GM12878 (cell line): Measurements from ENCODE around the gene AUNIP. TPM values are rescaled to one million over a fixed set of nuclear protein-coding genes. Genes with fewer than 3 reads are reported as not detected.

Experiments used
- ATAC-seq: fragments of 200-7000 bp; cut with Tn5 transposase; 3 replicates; pipeline ENCODE4 v1.9.1; 2020; ENCODE audit warnings: mild to moderate bottlenecking, moderate library complexity
- BruUV-seq: library from RNA; stranded (reverse); fragments of 400-500 nt; replicated peaks from 2 replicates; lab custom pipeline; 2021; lab: Mats Ljungman, UMichigan
- CTCF ChIA-PET: fragments of 300-600 bp; sonication (Branson Sonifier 250); formaldehyde crosslinking; extraction: SDS; loops from one replicate; lab custom pipeline; 2021; ENCODE audit warnings: inconsistent platforms; lab: Yijun Ruan, JAX
- POLR2A ChIA-PET: fragments of 350-600 bp; formaldehyde crosslinking; extraction: SDS; loops from one replicate; lab custom pipeline; 2021; ENCODE audit warnings: inconsistent platforms; lab: Charles Lee
- RAD21 ChIA-PET: fragments of 300-600 bp; sonication (Branson Sonifier 250); formaldehyde crosslinking; loops from one replicate; lab custom pipeline; 2023; ENCODE audit warnings: antibody characterized with exemption; ENCODE audit not compliant: unreplicated experiment; lab: Charles Lee
- SMC1A ChIA-PET: fragments of 300-600 bp; sonication (Branson Sonifier 250); formaldehyde crosslinking; loops from one replicate; lab custom pipeline; 2023; ENCODE audit not compliant: unreplicated experiment, uncharacterized antibody; lab: Charles Lee
- DNase-seq: peaks from one replicate; pipeline ENCODE4 v3.0.0-alpha.2; 2011; ENCODE audit warnings: low read depth, low spot score
- FAIRE-seq: peaks from 3 replicates; lab custom pipeline; 2011; peaks lifted over from hg19 to GRCh38; lab: Jason Lieb, UNC
- H2AFZ ChIP-seq: 2 replicates; pipeline ENCODE4 v1.6.0; 2011; ENCODE audit warnings: low read depth, low read length, control low read depth; ENCODE audit not compliant: control insufficient read depth
- H3K27ac ChIP-seq: 2 replicates; pipeline ENCODE4 v1.5.1; 2011; ENCODE audit warnings: control low read depth; ENCODE audit not compliant: control insufficient read depth, insufficient read depth
- H3K27me3 ChIP-seq, 2 experiments: replicated peaks in 1 of 2; 2 replicates each; pipeline versions ENCODE4 v1.6.0 to v1.6.1; 2011; ENCODE audit warnings: low read length in 1 of 2; ENCODE audit not compliant: control insufficient read depth in 2 of 2, insufficient read depth in 2 of 2
- H3K36me3 ChIP-seq, 2 experiments: 2 replicates each; pipeline ENCODE4 v1.5.1; 2011; ENCODE audit warnings: low read length in 1 of 2; ENCODE audit not compliant: control insufficient read depth in 2 of 2, insufficient read depth in 2 of 2
- H3K4me1 ChIP-seq: 2 replicates; pipeline ENCODE4 v1.6.1; 2011; ENCODE audit warnings: mild to moderate bottlenecking, low read length, moderate library complexity, mixed read lengths; ENCODE audit not compliant: control insufficient read depth, insufficient read depth
- H3K4me2 ChIP-seq: 2 replicates; pipeline ENCODE4 v1.6.0; 2011; ENCODE audit warnings: control low read depth; ENCODE audit not compliant: control insufficient read depth, insufficient read depth
- H3K4me3 ChIP-seq: fragments of 200-600 bp; sonication (generic); 2 replicates; pipeline ENCODE4 v1.5.1; 2016
- H3K79me2 ChIP-seq: 2 replicates; pipeline ENCODE4 v1.6.0; 2011; ENCODE audit warnings: low read length; ENCODE audit not compliant: control insufficient read depth, insufficient read depth
- H3K9ac ChIP-seq: 2 replicates; pipeline ENCODE4 v1.8.0; 2011; ENCODE audit warnings: low read length, control low read depth, mixed read lengths; ENCODE audit not compliant: control insufficient read depth, insufficient read depth
- H3K9me3 ChIP-seq: replicated peaks from 3 replicates; pipeline ENCODE4 v1.5.1; 2011; ENCODE audit warnings: mild to moderate bottlenecking, low read length; ENCODE audit not compliant: control insufficient read depth, insufficient read depth
- H4K20me1 ChIP-seq: 2 replicates; pipeline ENCODE4 v1.6.0; 2011; ENCODE audit not compliant: control insufficient read depth, insufficient read depth
- BCLAF1 ChIP-seq: fragments of 450-650 bp; IDR thresholded peaks from 2 replicates; pipeline ENCODE4 v1.6.1; 2017; ENCODE audit warnings: antibody characterized with exemption, mild to moderate bottlenecking, moderate library complexity
- CUX1 ChIP-seq: IDR thresholded peaks from 2 replicates; pipeline ENCODE4 v1.6.1; 2012; ENCODE audit warnings: improper control_type of control experiment, low read depth, low read length; ENCODE audit not compliant: insufficient replicate concordance
- EGR1 ChIP-seq, 2 experiments: IDR thresholded peaks; 1 replicate in 1 of 2; 2 replicates in 1 of 2; pipeline ENCODE4 v1.6.1; 2011 to 2012; ENCODE audit warnings: low read depth in 2 of 2, low read length in 2 of 2, borderline replicate concordance in 1 of 2, mild to moderate bottlenecking in 1 of 2, moderate library complexity in 1 of 2
- FOXK2 ChIP-seq: fragments of 450-650 bp; IDR thresholded peaks from 2 replicates; pipeline ENCODE4 v1.6.1; 2017; ENCODE audit warnings: mild to moderate bottlenecking, moderate library complexity
- HDAC2 ChIP-seq: fragments of 200-600 bp; sonication (generic); IDR thresholded peaks from 2 replicates; pipeline ENCODE4 v1.6.1; 2017
- IRF5 ChIP-seq: fragments of 450-650 bp; IDR thresholded peaks from 2 replicates; pipeline ENCODE4 v1.6.1; 2017; ENCODE audit warnings: borderline replicate concordance
- KLF5 ChIP-seq: fragments of 450-650 bp; IDR thresholded peaks from 2 replicates; pipeline ENCODE4 v1.6.1; 2014; ENCODE audit warnings: mild to moderate bottlenecking; ENCODE audit not compliant: partially characterized antibody
- TAF1 ChIP-seq: IDR thresholded peaks from 2 replicates; pipeline ENCODE4 v1.6.1; 2011; ENCODE audit warnings: mild to moderate bottlenecking, low read depth, low read length, borderline replicate concordance
- TARDBP ChIP-seq: IDR thresholded peaks from 2 replicates; pipeline ENCODE4 v1.6.1; 2016; ENCODE audit warnings: borderline replicate concordance
- WGBS: methylation state at CpG from one replicate; pipeline ENCODE4 v1.1.6; 2016; ENCODE audit warnings: low lambda C conversion rate; ENCODE audit not compliant: insufficient replicate concordance, insufficient coverage; ENCODE audit errors: missing lambda C conversion rate; 5-methylcytosine and 5-hydroxymethylcytosine counted together
- in situ Hi-C: fragments of 300-500 bp; cut with MboI; formaldehyde crosslinking; loops from 9 replicates; pipeline ENCODE4 v1.14.3; 2018; ENCODE audit warnings: mixed read lengths
- intact Hi-C: fragments of 100-400 bp; cut with micrococcal nuclease; formaldehyde crosslinking; loops from one replicate; pipeline ENCODE4 v1.14.2; 2022; ENCODE audit not compliant: unreplicated experiment
- polyA plus RNA-seq, 11 experiments: library from polyadenylated mRNA; depleted of rRNA in 4 of 11; unstranded in 6 of 11; stranded (reverse) in 5 of 11; fragments of >200 nt; fragmentation: Nextera tagmentation in 4 of 11; fragmentation: Illumina TruSeq in 1 of 11; extraction: Ambion mirVana in 4 of 11; extraction: Trizol in 1 of 11; gene quantifications; 1 replicate in 1 of 11; 2 replicates in 10 of 11; pipeline versions ENCODE4 v1.2.1 to v1.2.3, GENCODE V29; 2011 to 2016; ENCODE audit warnings: inconsistent platforms in 2 of 11, missing spikeins in 2 of 11, low read depth in 1 of 11
- total RNA-seq, 4 experiments: library from RNA; depleted of rRNA in 3 of 4; stranded (reverse); fragments of >200 nt in 3 of 4; fragmentation: Illumina TruSeq in 1 of 4; extraction: Trizol in 1 of 4; gene quantifications; 2 replicates each; pipeline versions ENCODE4 v1.2.1 to v1.2.3, GENCODE V29; 2013 to 2021

AUNIP gene
- total and polyA plus RNA-seq, 10 of the 15 experiments (the other 5 are each of a cell fraction or from before 2014, with no cell fraction given), result 3.9 to 20.0 (median 12.7) TPM

- TF ChIP-seq FOXK2 (no peak), KLF5 (no peak)
- TF ChIP-seq, all 136 proteins: peak for 0
Measured at GRCh38 chr1:25864434-25864833, 5.2 kb upstream of the AUNIP start (continued).

GRCh38 chr1:25863486-25864262 is 4.4 kb upstream of the AUNIP start:
- Histone ChIP-seq H3K9ac (no peak overlapping the region), H3K27me3 (no peaks in the 10 kb centered on the region), H3K4me2 (no peak overlapping the region), H3K9me3 (no peaks in the 10 kb centered on the region), H3K79me2 (peaks cover 8% of the 10 kb centered on the region), H2AFZ (no peak overlapping the region), H4K20me1 (no peaks in the 10 kb centered on the region), H3K4me1 (peaks cover 4% of the 10 kb centered on the region; the same call in 1 of the 2 replicates), H3K27ac (no peak overlapping the region), H3K4me3 (no peak overlapping the region), H3K36me3 (no peaks in the 10 kb centered on the region)
- BruUV-seq, result no TSS peak
- ChIA-PET POLR2A (interaction anchor here (0.6 to 1.1 kb wide), 3 partner anchors 9 to 1023 kb away, joined by 3 to 6 read pairs (median 4); no protein-coding TSS in a partner anchor), SMC1A (interaction anchor here (0.9 kb wide), 1 partner anchor 11 kb away, joined by 3 read pairs; no protein-coding TSS in a partner anchor), CTCF (interaction anchor here (1.3 kb wide), 1 partner anchor 32 kb away, joined by 3 read pairs; no protein-coding TSS in a partner anchor), RAD21 (no interaction called here)
- FAIRE-seq, result no peak
- intact Hi-C loops, result no loop called here
- in situ Hi-C loops, result no loop called here
- no peak for ATAC-seq
- WGBS, result 95% methylated on average over 25 of the region's 25 CpGs
- DNase-seq, result no peak
- TF ChIP-seq HDAC2 (no peak), CUX1 (no peak), TARDBP (no peak), BCLAF1 (no peak), TAF1 (no peak), EGR1 (IDR thresholded peaks at IDR 0.05; ENCODE audit: borderline replicate concordance in 1 of 2, low read depth in 2 of 2, low read length in 2 of 2) (no peak), FOXK2 (no peak), IRF5 (no peak)
